Hepatic stellate cell (primary cell): ENCODE data around the gene ERMARD.
"Not testable (repeated sequence)": the region's sequence is repeated elsewhere in the genome, so short reads cannot be mapped to it uniquely, and the experiment has no call there.

ENCODE experiments used
- DNase-seq: peaks from one replicate; pipeline ENCODE4 v3.0.0; 2011; ENCODE audit warnings: low spot score

ERMARD gene

GRCh38 chr6:169738204-169738975 is 13.0 kb upstream of the ERMARD start:
- DNase-seq: no peak

- DNase-seq: no peak
Observed at GRCh38 chr6:169738976-169739529, 12.4 kb upstream of the ERMARD start.

- no peak for DNase-seq
Observed at GRCh38 chr6:169741344-169741743, 10.1 kb upstream of the ERMARD start.

DNA sequence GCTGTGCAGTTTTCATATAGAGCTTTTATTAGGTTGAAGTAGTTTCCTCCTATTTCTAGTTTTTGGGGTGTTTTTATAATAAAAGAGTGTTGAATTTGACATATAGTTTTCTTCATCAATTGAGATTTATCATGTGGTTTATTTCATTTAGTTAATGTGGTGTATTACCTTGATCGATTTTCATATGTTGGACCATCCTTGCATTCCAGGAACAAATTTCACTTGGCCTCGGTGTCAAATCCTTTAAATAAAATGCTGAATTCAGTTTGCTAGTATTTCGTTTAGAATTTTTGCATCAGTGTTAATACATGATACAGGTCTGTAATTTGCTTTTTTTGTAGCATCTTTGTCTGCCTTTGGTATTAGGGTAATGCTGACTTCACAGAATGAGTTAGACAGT is 6.0 kb upstream of the ERMARD start:
- DNase-seq: no peak

- DNase-seq: no peak
Observed at GRCh38 chr6:169746556-169746955, 4.9 kb upstream of the ERMARD start.

GRCh38 chr6:169752074-169752623 is 727 bp downstream of the ERMARD start:
- no peak for DNase-seq

GRCh38 chr6:169755162-169755561 is 3.7 kb downstream of the ERMARD start:
- no peak for DNase-seq

- no peak for DNase-seq
Observed at GRCh38 chr6:169763308-169763707, 11.9 kb downstream of the ERMARD start.

DNA sequence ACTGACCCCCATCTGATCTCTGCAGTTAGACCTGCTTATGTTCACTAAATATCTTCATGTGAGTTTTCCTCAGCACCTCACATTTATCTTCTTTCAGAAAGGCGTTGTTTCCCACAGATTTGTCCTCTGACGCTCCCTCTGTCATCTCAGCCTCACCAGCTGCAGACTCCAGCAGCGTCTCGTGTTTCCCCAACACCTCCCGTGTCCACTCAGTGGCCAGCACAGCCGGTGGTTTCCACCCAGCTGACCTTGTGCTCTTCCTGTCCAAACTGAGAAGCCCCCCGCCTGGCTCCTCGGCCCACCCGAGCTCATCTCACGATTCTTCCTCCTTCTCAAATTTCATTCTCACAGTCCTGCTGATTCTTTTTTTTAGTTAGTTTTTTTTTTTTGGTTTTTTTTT is 12.5 kb downstream of the ERMARD start:
- no peak for DNase-seq

- DNase-seq: not testable (repeated sequence)
Observed at GRCh38 chr6:169765789-169766188, 14.4 kb downstream of the ERMARD start.

DNA sequence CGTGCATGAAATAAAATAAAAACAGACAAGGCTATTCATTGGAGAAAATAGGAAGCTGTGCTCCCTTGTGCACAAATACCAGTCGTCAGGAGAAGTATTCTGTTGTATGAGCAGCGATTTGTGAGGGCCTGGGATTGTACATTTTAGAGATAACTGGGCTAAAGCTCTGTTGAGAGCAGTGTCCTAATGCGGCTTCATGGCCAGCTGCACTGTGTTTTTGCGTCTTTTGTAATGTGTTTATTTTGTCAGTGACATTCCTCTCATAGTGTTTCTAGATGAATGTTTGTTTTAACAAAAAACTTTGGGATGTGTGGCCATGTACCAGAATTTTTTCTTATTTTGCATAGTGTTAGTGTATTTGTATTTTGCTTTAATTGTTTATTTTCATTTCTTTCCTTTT is 14.8 kb downstream of the ERMARD start:
- peak; percentile 51 for DNase-seq

DNA sequence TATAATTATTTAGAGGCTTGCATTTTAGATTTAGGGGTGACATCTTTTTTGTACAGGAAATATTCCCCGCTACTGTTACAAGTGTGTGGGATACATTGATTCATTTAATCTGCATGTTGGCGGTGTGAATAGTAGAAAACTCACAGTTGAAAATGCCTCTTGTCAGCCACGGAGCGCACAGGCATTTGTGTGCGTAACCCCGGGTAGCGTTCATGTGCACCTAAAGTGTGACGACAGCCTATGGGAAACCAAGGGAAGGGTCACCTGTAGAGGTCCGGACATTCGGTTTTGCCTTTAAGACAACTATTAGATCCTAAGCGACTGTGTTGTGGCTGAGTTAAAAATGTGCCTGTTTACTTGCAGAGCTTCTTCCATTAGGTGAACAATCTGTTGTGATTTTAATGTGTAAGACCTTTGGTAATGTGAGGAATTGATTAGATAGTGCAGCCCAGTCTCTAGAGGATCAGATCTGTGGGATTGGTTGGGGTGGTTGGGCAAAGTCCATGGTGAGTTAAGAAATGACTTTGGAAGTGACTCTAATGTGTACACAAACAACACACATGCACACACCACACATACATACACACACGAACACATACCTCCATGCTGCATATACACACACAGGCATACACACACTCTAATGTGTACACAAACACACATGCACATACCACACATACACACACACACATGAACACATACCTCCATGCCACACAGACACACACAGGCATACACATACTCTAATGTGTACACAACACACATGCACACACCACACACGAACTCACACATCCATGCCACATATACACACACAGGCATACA is 15.7 kb downstream of the ERMARD start:
- DNase-seq: no peak

- no peak for DNase-seq
Observed at GRCh38 chr6:169774347-169774746, 22.9 kb downstream of the ERMARD start.

- no peak for DNase-seq
Observed at GRCh38 chr6:169775321-169775720, 23.9 kb downstream of the ERMARD start.

- no peak for DNase-seq
Observed at GRCh38 chr6:169776379-169776778, 25.0 kb downstream of the ERMARD start.

GRCh38 chr6:169777896-169778295 is 26.5 kb downstream of the ERMARD start:
- no peak for DNase-seq

GRCh38 chr6:169778646-169779045 is 27.2 kb downstream of the ERMARD start:
- no peak for DNase-seq

DNA sequence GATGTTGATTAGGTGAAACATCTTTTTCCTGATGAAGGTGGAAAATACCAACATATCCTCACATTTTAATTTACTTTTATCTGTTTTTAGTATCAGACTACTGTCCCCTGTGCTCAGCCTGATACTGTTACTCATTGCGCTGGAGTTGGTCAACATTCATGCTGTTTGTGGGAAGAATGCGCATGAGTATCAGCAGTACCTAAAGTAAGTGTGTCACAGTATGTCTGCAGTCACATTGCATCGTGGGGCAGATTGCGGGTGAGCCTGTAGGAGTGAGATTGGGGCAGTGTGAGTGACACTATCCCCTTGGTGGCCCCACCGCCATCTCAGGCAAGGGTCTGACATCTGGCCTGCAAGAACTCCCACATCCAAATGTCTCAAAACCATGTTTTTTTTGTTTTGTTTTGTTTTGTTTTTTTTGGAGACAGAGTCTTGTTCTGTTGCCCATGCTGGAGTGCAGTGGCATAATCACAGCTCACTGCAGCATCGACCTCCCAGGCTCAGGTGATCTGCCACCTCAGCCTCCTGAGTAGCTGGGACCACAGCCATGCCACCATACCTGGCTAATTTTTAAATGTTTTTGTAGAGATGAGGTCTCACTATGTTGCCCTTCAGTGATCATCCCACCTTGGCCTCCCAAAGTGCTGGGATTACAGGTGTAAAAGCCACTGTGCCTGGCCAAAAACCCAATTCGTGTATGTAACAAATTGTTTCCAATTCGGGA is 27.8 kb downstream of the ERMARD start:
- no peak for DNase-seq

DNA sequence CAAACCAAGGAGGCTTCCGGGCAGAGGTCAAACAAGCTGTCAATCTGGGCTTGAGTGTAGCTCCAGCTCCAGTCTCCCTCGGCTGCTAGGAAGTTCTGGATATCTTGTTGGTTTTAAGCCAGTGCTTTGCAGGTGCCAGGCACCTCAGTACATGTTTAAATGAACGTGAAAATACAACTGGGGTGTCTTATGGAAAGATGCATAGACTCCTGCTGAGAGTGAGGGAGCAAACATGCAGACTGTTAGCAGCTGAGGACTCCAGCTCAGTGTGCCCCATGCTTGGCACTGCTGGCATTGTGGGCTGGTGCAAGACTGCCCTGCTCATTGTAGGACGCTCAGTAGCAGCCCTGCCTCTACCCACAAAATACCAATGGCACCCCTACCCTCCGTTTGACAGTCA is 28.5 kb downstream of the ERMARD start:
- DNase-seq: no peak

DNA sequence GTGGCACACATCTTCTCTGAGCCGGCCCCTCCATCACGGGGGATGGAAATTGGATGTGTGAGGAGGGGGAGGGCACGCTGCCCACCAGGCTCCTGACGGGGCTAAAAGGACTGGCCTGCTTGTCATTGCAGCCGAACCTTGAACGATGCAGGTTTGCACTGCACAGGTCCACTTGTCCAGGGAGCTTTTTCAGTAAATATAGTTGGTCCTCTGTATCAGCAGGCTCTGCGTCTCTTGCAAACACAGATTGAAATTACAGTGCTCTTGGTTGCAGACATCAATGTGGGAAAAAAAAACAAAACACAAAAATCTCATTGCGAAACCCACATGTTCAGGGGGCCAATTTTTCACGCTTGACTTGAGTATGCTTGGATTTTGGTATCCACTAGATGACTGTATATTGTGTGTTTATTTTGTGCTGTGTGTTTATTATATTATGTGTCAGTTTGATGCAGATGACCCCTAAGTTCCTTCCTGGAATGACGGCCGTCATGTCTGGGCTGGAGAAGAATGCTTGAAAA is 29.2 kb downstream of the ERMARD start:
- no peak for DNase-seq

- no peak for DNase-seq
Observed at GRCh38 chr6:169782966-169783365, 31.5 kb downstream of the ERMARD start.

DNA sequence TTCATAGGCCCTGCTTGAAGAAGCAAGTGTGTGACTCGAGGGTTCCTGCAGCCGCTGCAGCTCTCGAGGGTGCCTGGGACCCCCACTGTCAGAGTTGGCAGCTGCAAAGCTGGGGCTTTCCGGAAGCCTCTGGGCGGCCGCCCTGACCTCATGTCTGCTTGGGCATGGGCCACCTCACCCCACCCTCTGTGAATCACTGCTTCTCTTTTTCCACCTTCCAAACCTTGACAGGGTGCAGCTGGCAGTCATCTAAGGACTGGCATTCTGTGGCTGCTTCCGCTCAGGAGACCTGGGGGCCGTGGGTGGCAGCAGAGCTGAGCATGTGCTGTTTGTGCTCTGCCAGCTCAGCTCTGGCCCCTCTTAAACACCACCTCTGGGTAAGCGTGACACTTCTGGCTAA is 32.0 kb downstream of the ERMARD start:
- DNase-seq: no peak
